Smooth muscle cell (in vitro differentiated cells): ENCODE measurements around the gene TMEM236. TPM values are rescaled to one million over a fixed set of nuclear protein-coding genes. Genes with fewer than 3 reads are reported as not detected.

Source experiments
- DNase-seq: peaks from one replicate; lab custom pipeline; 2025; ENCODE audit not compliant: unreplicated experiment; lab: John Stamatoyannopoulos, UW
- H2AFZ ChIP-seq: fragments of 200-600 bp; sonication (generic); 2 replicates; pipeline ENCODE4 v1.6.0; 2016; ENCODE audit warnings: antibody characterized with exemption, low read depth, mild to moderate bottlenecking
- H3F3A ChIP-seq: fragments of 200-600 bp; sonication (generic); 2 replicates; pipeline ENCODE4 v1.6.0; 2017; ENCODE audit warnings: antibody characterized with exemption, low read depth
- H3K27ac ChIP-seq: fragments of 200-600 bp; sonication (generic); 2 replicates; pipeline ENCODE4 v1.5.1; 2016; ENCODE audit warnings: low read depth, mild to moderate bottlenecking
- H3K27me3 ChIP-seq: fragments of 200-600 bp; sonication (generic); 2 replicates; pipeline ENCODE4 v1.6.1; 2016; ENCODE audit warnings: low read depth, mild to moderate bottlenecking
- H3K36me3 ChIP-seq: fragments of 200-600 bp; sonication (generic); 2 replicates; pipeline ENCODE4 v1.5.1; 2016; ENCODE audit warnings: low read depth
- H3K4me1 ChIP-seq: fragments of 200-600 bp; sonication (generic); 2 replicates; pipeline ENCODE4 v1.5.1; 2016; ENCODE audit warnings: low read depth
- H3K4me2 ChIP-seq: fragments of 200-600 bp; sonication (generic); 2 replicates; pipeline ENCODE4 v1.6.0; 2016; ENCODE audit warnings: mild to moderate bottlenecking
- H3K4me3 ChIP-seq: fragments of 200-600 bp; sonication (generic); 2 replicates; pipeline ENCODE4 v1.5.1; 2016; ENCODE audit warnings: mild to moderate bottlenecking
- H3K79me2 ChIP-seq: fragments of 200-600 bp; sonication (generic); 2 replicates; pipeline ENCODE4 v1.6.0; 2016; ENCODE audit warnings: low read depth, mild to moderate bottlenecking
- H3K9ac ChIP-seq: fragments of 200-600 bp; sonication (generic); 2 replicates; pipeline ENCODE4 v1.6.0; 2016; ENCODE audit warnings: low read depth
- H3K9me3 ChIP-seq: fragments of 200-600 bp; sonication (generic); replicated peaks from 2 replicates; pipeline ENCODE4 v1.5.1; 2016; ENCODE audit warnings: low read depth
- H4K20me1 ChIP-seq: fragments of 200-600 bp; sonication (generic); 2 replicates; pipeline ENCODE4 v1.6.0; 2016; ENCODE audit warnings: low read depth
- CTCF ChIP-seq: fragments of 200-600 bp; sonication (generic); IDR thresholded peaks from 2 replicates; pipeline ENCODE4 v1.5.1; 2017; ENCODE audit warnings: borderline replicate concordance, mild to moderate bottlenecking, antibody characterized with exemption; ENCODE audit not compliant: insufficient read depth, poor library complexity, severe bottlenecking
- WGBS: methylation state at CpG from one replicate; pipeline ENCODE4 v1.1.7; 2016; ENCODE audit warnings: low lambda C conversion rate; 5-methylcytosine and 5-hydroxymethylcytosine counted together
- polyA plus RNA-seq: library from polyadenylated mRNA; unstranded; fragments of >200 nt; fragmentation: Nextera tagmentation; extraction: Ambion mirVana; gene quantifications from 2 replicates; pipeline ENCODE4 v1.2.1, GENCODE V29; 2016
- total RNA-seq: library from RNA; depleted of rRNA; stranded (reverse); fragments of >200 nt; gene quantifications from 2 replicates; pipeline ENCODE4 v1.2.3, GENCODE V29; 2014

Gene TMEM236
- total and polyA plus RNA-seq, 2 experiments from 2014 or later: 0.09 TPM; not detected in 1

GRCh38 chr10:17795083-17795482 lies 43.1 kb downstream of the TMEM236 start:
- Histone ChIP-seq H3K9me3 (no peaks in the 10 kb centered on the region), H3K79me2 (no peaks in the 10 kb centered on the region), H3K27ac (no peak overlapping the region), H3K36me3 (no peaks in the 10 kb centered on the region), H2AFZ (no peak overlapping the region), H3K4me1 (no peaks in the 10 kb centered on the region), H3K4me2 (no peak overlapping the region), H4K20me1 (no peaks in the 10 kb centered on the region), H3F3A (no peaks in the 10 kb centered on the region), H3K27me3 (no peaks in the 10 kb centered on the region), H3K9ac (no peak overlapping the region), H3K4me3 (no peak overlapping the region)
- no peak for DNase-seq
- no peak for TF ChIP-seq CTCF
- 81% methylated on average over 4 of the region's 4 CpGs for WGBS

GRCh38 chr10:17795813-17796594 lies 44.0 kb downstream of the TMEM236 start:
- Histone ChIP-seq H3K27ac (no peak overlapping the region), H3K36me3 (no peaks in the 10 kb centered on the region), H3K9me3 (no peaks in the 10 kb centered on the region), H3K4me1 (no peaks in the 10 kb centered on the region), H3K4me3 (no peak overlapping the region), H3K79me2 (no peaks in the 10 kb centered on the region), H3F3A (no peaks in the 10 kb centered on the region), H2AFZ (no peak overlapping the region), H4K20me1 (no peaks in the 10 kb centered on the region), H3K27me3 (no peaks in the 10 kb centered on the region), H3K4me2 (no peak overlapping the region), H3K9ac (no peak overlapping the region)
- no peak for DNase-seq
- WGBS: 91% methylated on average over 17 of the region's 17 CpGs
- TF ChIP-seq CTCF: no peak

GRCh38 chr10:17801507-17801906 lies 49.5 kb downstream of the TMEM236 start:
- Histone ChIP-seq H3F3A (no peaks in the 10 kb centered on the region), H3K9ac (no peak overlapping the region), H4K20me1 (no peaks in the 10 kb centered on the region), H3K4me3 (no peak overlapping the region), H3K9me3 (no peaks in the 10 kb centered on the region), H3K27ac (no peak overlapping the region), H3K4me1 (no peaks in the 10 kb centered on the region), H3K4me2 (no peak overlapping the region), H3K79me2 (no peaks in the 10 kb centered on the region), H2AFZ (no peak overlapping the region), H3K36me3 (no peaks in the 10 kb centered on the region), H3K27me3 (no peaks in the 10 kb centered on the region)
- no peak for TF ChIP-seq CTCF
- no peak for DNase-seq
- WGBS: 89% methylated on average over 3 of the region's 3 CpGs

GRCh38 chr10:17802350-17802749 lies 50.3 kb downstream of the TMEM236 start:
- no peak overlapping the region for H3K4me3 ChIP-seq
- H3K4me1 ChIP-seq: no peaks in the 10 kb centered on the region
- DNase-seq: no peak
- H3K36me3 ChIP-seq: no peaks in the 10 kb centered on the region
- H3K4me2 ChIP-seq: no peak overlapping the region
- H2AFZ ChIP-seq: no peak overlapping the region
- 89% methylated on average over 11 of the region's 11 CpGs for WGBS
- H3F3A ChIP-seq: no peaks in the 10 kb centered on the region
- no peaks in the 10 kb centered on the region for H4K20me1 ChIP-seq
- no peaks in the 10 kb centered on the region for H3K9me3 ChIP-seq
- no peak for TF ChIP-seq CTCF
- H3K9ac ChIP-seq: no peak overlapping the region
- H3K79me2 ChIP-seq: no peaks in the 10 kb centered on the region
- H3K27ac ChIP-seq: no peak overlapping the region
- no peaks in the 10 kb centered on the region for H3K27me3 ChIP-seq
